Heart right ventricle (tissue), 16 donors: ENCODE results near the gene FKBP1B. TPM values are rescaled to one million over a fixed set of nuclear protein-coding genes. Genes with fewer than 3 reads are reported as not detected.
A peak's percentile ranks its signal among the peaks of the same experiment; 100 is the strongest.
"Not testable (repeated sequence)": the region's sequence is repeated elsewhere in the genome, so short reads cannot be mapped to it uniquely, and the experiment has no call there.

Experiments used
- ATAC-seq, 8 donors: fragments of 200-7000 bp; cut with Tn5 transposase; one replicate each; pipeline ENCODE4 v1.9.1; 2020; ENCODE audit warnings: mild to moderate bottlenecking in 8 of 8, moderate library complexity in 8 of 8, moderate number of reproducible peaks in 1 of 8
- DNase-seq, 2 donors: peaks; one replicate each; pipeline ENCODE4 v3.0.0-alpha.2; 2020
- H3K27ac ChIP-seq, 10 donors: fragments of 200-600 bp; sonication (generic) in 2 of 10; one replicate each; pipeline versions ENCODE4 v1.5.0 to v1.8.0; 2020 to 2022; ENCODE audit warnings: mild to moderate bottlenecking in 3 of 10
- H3K27me3 ChIP-seq, 7 donors: fragments of 200-600 bp; one replicate each; pipeline ENCODE4 v1.8.0; 2021 to 2022; ENCODE audit warnings: mild to moderate bottlenecking in 2 of 7
- H3K36me3 ChIP-seq, 9 donors: fragments of 200-600 bp; sonication (generic) in 1 of 9; one replicate each; pipeline versions ENCODE4 v1.5.0 to v1.8.0; 2020 to 2022; ENCODE audit warnings: mild to moderate bottlenecking in 2 of 9
- H3K4me1 ChIP-seq, 9 donors: fragments of 200-600 bp; sonication (generic) in 1 of 9; one replicate each; pipeline versions ENCODE4 v1.5.0 to v1.8.0; 2020 to 2022; ENCODE audit warnings: mild to moderate bottlenecking in 4 of 9
- H3K4me3 ChIP-seq, 10 donors: fragments of 200-600 bp; sonication (generic) in 2 of 10; one replicate each; pipeline versions ENCODE4 v1.5.0 to v1.8.0; 2020 to 2022; ENCODE audit warnings: mild to moderate bottlenecking in 7 of 10, moderate library complexity in 2 of 10
- H3K9me3 ChIP-seq, 11 donors: fragments of 200-600 bp in 10 of 11; sonication (generic) in 2 of 11; one replicate each; pipeline versions ENCODE4 v1.5.0 to v1.8.0; 2013 to 2022; ENCODE audit warnings: mild to moderate bottlenecking in 2 of 11, control low read depth in 1 of 11, moderate library complexity in 1 of 11
- WGBS, 2 donors: extraction: QIAGEN DNeasy Blood & Tissue Kit; methylation state at CpG; one replicate each; pipeline ENCODE4 v1.1.7; 2013; ENCODE audit warnings: inconsistent platforms in 1 of 2; 5-methylcytosine and 5-hydroxymethylcytosine counted together
- intact Hi-C, 10 donors: fragments of 100-400 bp; cut with DNase I; formaldehyde crosslinking; loops; one replicate each; pipeline versions ENCODE4 v1.11.1 to v1.14.2; 2022
- polyA plus RNA-seq, 2 donors: library from polyadenylated mRNA; stranded (reverse); fragments of 200-250 nt; gene quantifications; one replicate each; pipeline ENCODE4 v1.2.3, GENCODE V29; 2013
- total RNA-seq, 10 donors: library from RNA; stranded (reverse); fragmentation: NEBNext Ultra II Directional in 3 of 10; extraction: Animal tissue kit (Norgen Biotek cat#: 25700) in 3 of 10; gene quantifications; one replicate each; pipeline versions ENCODE4 v1.2.1 to v1.2.4, GENCODE V29; 2021 to 2023
- TF ChIP-seq, protein P1 (sequence below), 9 donors: fragments of 200-600 bp; sonication (generic) in 2 of 9; IDR thresholded peaks; one replicate each; pipeline versions ENCODE4 v1.5.0 to v1.8.0; 2021 to 2022; ENCODE audit warnings: antibody characterized with exemption in 9 of 9, mild to moderate bottlenecking in 5 of 9, moderate library complexity in 1 of 9
- donor health status: Arrhythmogenic right ventricular cardiomyopathy.
- donor health status: ischemic (EF 13 %, LVEDD 7.1; RV severe dilation, severe dysfunction).
- donor health status: healthy with polysubstance abuse.
- donor health status: DM: no; HTN: yes; CAD: no.
- donor health status: DM: no; HTN: no; CAD: no.
- donor health status: ischemic (EF 25% LVEDD 6.9; RV normal size, moderate dysfunction).
- donor health status: ischemic (EF 25% LVEDD 5.7; RV mildly dilated, moderate dysfunction).
- donor health status: healthy.
- donor health status: DM: yes; HTN: yes; CAD: no.
- donor health status: Ischemic cardiomyopathy.
- donor health status: ischemic (EF 35%, LVEDD 5.7; RV mildly dilated, moderate dysfunction).
- donor health status: nonischemic (EF 11% LVEDD 7.7; RV severe dilation, severe dysfunction).
- donor health status: DM: yes; HTN: yes; CAD: no.
- donor health status: PGD.
- donor health status: ischemic (EF 29% LVEDD 5.4; RV normal size, mild dysfunction).
- donor health status: nonischemic (EF 23%, LVEDD 6.1; RV moderate dilation, normal function).

The FKBP1B gene
- total and polyA plus RNA-seq, 12 donors: 0.61 to 6.3 (median 1.7) TPM; not detected in 1

DNA sequence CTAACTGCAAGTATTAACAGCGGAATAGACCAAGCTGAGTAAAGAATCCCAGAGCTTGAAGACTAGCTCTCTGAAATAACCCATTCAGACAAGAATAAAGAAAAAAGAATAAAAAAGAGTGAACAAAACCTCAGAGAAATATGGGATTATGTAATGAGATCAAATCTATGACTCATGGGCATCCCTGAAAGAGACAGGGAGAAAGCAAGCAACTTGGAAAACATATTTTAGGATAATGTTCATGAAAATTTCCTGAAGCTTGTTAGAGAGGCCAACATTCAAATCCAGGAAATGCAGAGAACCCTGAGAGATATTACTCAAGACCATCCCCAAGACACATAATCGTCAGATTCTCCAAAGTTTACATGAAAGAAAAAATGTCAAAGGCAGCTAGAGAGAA lies 56.3 kb downstream of the FKBP1B start:
- ATAC-seq: no peak
- DNase-seq: no peak
- Histone ChIP-seq H3K4me1 (peaks cover 0 to 2% (median 0%) of the 10 kb centered on the region in 9 donors), H3K27me3 (no peaks in the 10 kb centered on the region), H3K9me3 (peaks cover 0 to 19% (median 0%) of the 10 kb centered on the region in 11 donors), H3K4me3 (no peak overlapping the region), H3K27ac (no peak overlapping the region), H3K36me3 (peaks cover 0 to 13% (median 0%) of the 10 kb centered on the region in 9 donors)
- intact Hi-C loops: no loop called here
- WGBS, 2 donors: 21 to 50% methylated on average over 2 of the region's 2 CpGs
- TF ChIP-seq, protein P1, sequence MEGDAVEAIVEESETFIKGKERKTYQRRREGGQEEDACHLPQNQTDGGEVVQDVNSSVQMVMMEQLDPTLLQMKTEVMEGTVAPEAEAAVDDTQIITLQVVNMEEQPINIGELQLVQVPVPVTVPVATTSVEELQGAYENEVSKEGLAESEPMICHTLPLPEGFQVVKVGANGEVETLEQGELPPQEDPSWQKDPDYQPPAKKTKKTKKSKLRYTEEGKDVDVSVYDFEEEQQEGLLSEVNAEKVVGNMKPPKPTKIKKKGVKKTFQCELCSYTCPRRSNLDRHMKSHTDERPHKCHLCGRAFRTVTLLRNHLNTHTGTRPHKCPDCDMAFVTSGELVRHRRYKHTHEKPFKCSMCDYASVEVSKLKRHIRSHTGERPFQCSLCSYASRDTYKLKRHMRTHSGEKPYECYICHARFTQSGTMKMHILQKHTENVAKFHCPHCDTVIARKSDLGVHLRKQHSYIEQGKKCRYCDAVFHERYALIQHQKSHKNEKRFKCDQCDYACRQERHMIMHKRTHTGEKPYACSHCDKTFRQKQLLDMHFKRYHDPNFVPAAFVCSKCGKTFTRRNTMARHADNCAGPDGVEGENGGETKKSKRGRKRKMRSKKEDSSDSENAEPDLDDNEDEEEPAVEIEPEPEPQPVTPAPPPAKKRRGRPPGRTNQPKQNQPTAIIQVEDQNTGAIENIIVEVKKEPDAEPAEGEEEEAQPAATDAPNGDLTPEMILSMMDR (IDR thresholded peaks at IDR 0.05): no peak

DNA sequence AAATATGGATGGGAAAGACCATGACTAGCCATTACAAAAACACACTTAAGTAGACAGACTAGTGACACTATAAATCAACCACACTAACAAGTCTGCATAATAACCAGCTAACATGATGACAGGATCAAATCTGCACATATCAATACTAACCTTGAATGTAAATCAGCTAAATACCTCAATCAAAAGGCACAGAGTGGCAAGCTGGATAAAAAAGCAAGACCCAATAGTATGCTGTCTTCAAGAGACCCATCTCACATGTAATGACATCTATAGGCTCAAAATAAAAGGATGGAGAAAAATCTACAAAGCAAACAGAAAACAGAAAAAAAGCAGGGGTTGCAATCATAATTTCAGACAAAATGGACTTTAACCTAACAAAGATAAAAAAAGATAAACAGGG lies 57.2 kb downstream of the FKBP1B start:
- peaks cover 0 to 12% (median 0%) of the 10 kb centered on the region in 9 donors for H3K4me1 ChIP-seq
- H3K4me3 ChIP-seq: no peak overlapping the region
- ATAC-seq (no peak), DNase-seq (no peak)
- peaks cover 0 to 19% (median 0%) of the 10 kb centered on the region in 11 donors for H3K9me3 ChIP-seq
- intact Hi-C loops: no loop called here
- no peaks in the 10 kb centered on the region for H3K27me3 ChIP-seq
- TF ChIP-seq, protein P1 (IDR thresholded peaks at IDR 0.05): no peak
- H3K27ac ChIP-seq: no peak overlapping the region
- H3K36me3 ChIP-seq: peaks cover 0 to 13% (median 0%) of the 10 kb centered on the region in 9 donors

DNA sequence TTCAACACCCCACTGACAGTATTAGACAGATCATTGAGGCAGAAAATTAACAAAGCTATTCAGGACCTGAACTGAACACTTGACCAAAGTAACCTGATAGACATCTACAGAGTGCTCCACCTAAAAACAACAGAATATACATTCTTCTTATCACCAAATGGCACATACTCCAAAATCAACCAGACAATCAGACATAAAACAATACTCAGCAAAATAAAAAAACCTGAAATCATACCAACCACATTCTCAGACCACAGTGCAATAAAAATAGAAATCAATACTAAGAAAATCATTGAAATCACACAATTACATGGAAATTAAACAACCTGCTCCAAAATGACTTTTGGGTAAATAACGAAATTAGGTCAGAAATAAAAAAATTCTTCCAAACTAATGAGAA lies 57.8 kb downstream of the FKBP1B start:
- no peak for DNase-seq
- H3K36me3 ChIP-seq: peaks cover 0 to 13% (median 0%) of the 10 kb centered on the region in 9 donors
- no peak for ATAC-seq
- TF ChIP-seq, protein P1 (IDR thresholded peaks at IDR 0.05): no peak
- H3K4me1 ChIP-seq: peaks cover 0 to 12% (median 0%) of the 10 kb centered on the region in 9 donors
- no peak overlapping the region for H3K4me3 ChIP-seq
- no peak overlapping the region for H3K27ac ChIP-seq
- 53 to 100% methylated on average over 1 of the region's 1 CpG for WGBS, 2 donors
- no peaks in the 10 kb centered on the region for H3K27me3 ChIP-seq
- H3K9me3 ChIP-seq: peaks cover 0 to 19% (median 0%) of the 10 kb centered on the region in 11 donors
- intact Hi-C loops: no loop called here

DNA sequence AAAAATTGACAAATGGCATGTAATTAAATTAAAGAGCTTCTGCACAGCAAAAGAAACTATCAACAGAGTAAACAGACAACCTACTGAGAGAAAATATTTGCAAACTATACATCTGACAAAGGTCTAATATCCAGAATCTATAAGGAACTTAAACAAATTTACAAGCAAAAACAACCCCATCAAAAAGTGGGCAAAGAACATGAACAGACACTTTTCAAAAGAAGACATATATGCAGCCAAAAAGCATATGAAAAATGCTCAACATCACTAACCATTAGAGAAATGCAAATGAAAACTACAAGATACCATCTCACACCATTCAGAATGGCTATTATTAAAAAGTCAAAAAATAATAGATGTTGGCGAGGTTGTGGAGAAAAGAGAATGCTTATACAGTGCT lies 59.9 kb downstream of the FKBP1B start:
- H3K4me3 ChIP-seq, H3K27ac ChIP-seq, DNase-seq, intact Hi-C loops, H3K27me3 ChIP-seq, H3K36me3 ChIP-seq, ATAC-seq: not testable (repeated sequence)
- H3K4me1 ChIP-seq: peaks cover 0 to 12% (median 0%) of the 10 kb centered on the region in 9 donors
- peaks cover 0 to 23% (median 0%) of the 10 kb centered on the region in 11 donors for H3K9me3 ChIP-seq
- 98 to 100% methylated on average over 1 of the region's 1 CpG for WGBS, 2 donors

GRCh38 chr2:24110660-24111303 lies 61.2 kb downstream of the FKBP1B start:
- TF ChIP-seq, protein P1 (IDR thresholded peaks at IDR 0.05): no peak
- peak overlapping the region in 3 of 10 donors; percentile 12 to 59 (median 17) for H3K27ac ChIP-seq
- H3K4me1 ChIP-seq: peaks cover 0 to 12% (median 0%) of the 10 kb centered on the region in 9 donors
- intact Hi-C loops: no loop called here
- H3K9me3 ChIP-seq: peaks cover 0 to 29% (median 0%) of the 10 kb centered on the region in 11 donors
- peak in 5 of 8 donors; percentile 14 to 33 (median 30) for ATAC-seq
- H3K27me3 ChIP-seq: no peaks in the 10 kb centered on the region
- DNase-seq: no peak
- H3K4me3 ChIP-seq: no peak overlapping the region
- WGBS, 2 donors: 78 to 85% methylated on average over 7 of the region's 7 CpGs
- peaks cover 0 to 10% (median 0%) of the 10 kb centered on the region in 9 donors for H3K36me3 ChIP-seq
